ENCODE data around the gene ZSWIM7. TPM values are rescaled to one million over a fixed set of nuclear protein-coding genes. Genes with fewer than 3 reads are reported as not detected.
A peak's percentile ranks its signal among the peaks of the same experiment; 100 is the strongest.

Gene ZSWIM7, protein sequence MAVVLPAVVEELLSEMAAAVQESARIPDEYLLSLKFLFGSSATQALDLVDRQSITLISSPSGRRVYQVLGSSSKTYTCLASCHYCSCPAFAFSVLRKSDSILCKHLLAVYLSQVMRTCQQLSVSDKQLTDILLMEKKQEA
- 10 to 100 TPM in 11 of 12 donors, not detected in 1; 28.4 to 51.1 (median 37.8) TPM for polyA plus RNA-seq (ENCODE audit: insufficient read length in 12 of 12)
- long read RNA-seq, donor 1, transcript ZSWIM7-201 (5 exons, 2,008 nt): major isoform, 7 of 215 reads
- long read RNA-seq, donor 1, partial matches to known transcripts: 187 of 215 reads
- long read RNA-seq, donor 1, other reads (novel, unspliced or antisense): 13 of 215 reads
- long read RNA-seq, donor 2, transcript ZSWIM7-205 (6 exons, 703 nt): major isoform, 7 of 17 reads
- long read RNA-seq, donor 2, partial matches to known transcripts: 0 of 17 reads
- long read RNA-seq, donor 2, other reads (novel, unspliced or antisense): 0 of 17 reads
- long read RNA-seq, donor 3, partial matches to known transcripts: 0 of 5 reads
- long read RNA-seq, donor 3, other reads (novel, unspliced or antisense): 0 of 5 reads
- long read RNA-seq, donor 4, partial matches to known transcripts: 5 of 11 reads
- long read RNA-seq, donor 4, other reads (novel, unspliced or antisense): 0 of 11 reads
- long read RNA-seq, donor 5, transcript ZSWIM7-201 (5 exons, 2,008 nt): major isoform, 8 of 16 reads
- long read RNA-seq, donor 5, partial matches to known transcripts: 0 of 16 reads
- long read RNA-seq, donor 5, other reads (novel, unspliced or antisense): 0 of 16 reads
- long read RNA-seq, donor 6, partial matches to known transcripts: 0 of 7 reads
- long read RNA-seq, donor 6, other reads (novel, unspliced or antisense): 0 of 7 reads
- long read RNA-seq, donor 7, transcript ZSWIM7-201 (5 exons, 2,008 nt): major isoform, 8 of 11 reads
- long read RNA-seq, donor 7, partial matches to known transcripts: 0 of 11 reads
- long read RNA-seq, donor 7, other reads (novel, unspliced or antisense): 0 of 11 reads
- long read RNA-seq, donor 8, transcript ZSWIM7-205 (6 exons, 703 nt): minor isoform, 6 of 20 reads
- long read RNA-seq, donor 8, transcript ZSWIM7-201 (5 exons, 2,008 nt): major isoform, 8 of 20 reads
- long read RNA-seq, donor 8, partial matches to known transcripts: 0 of 20 reads
- long read RNA-seq, donor 8, other reads (novel, unspliced or antisense): 0 of 20 reads
- long read RNA-seq, donor 9, partial matches to known transcripts: 0 of 9 reads
- long read RNA-seq, donor 9, other reads (novel, unspliced or antisense): 0 of 9 reads
- long read RNA-seq, donor 10, transcript ZSWIM7-205 (6 exons, 703 nt): major isoform, 12 of 25 reads
- long read RNA-seq, donor 10, transcript ZSWIM7-201 (5 exons, 2,008 nt): minor isoform, 9 of 25 reads
- long read RNA-seq, donor 10, partial matches to known transcripts: 0 of 25 reads
- long read RNA-seq, donor 10, other reads (novel, unspliced or antisense): 0 of 25 reads
- long read RNA-seq, donor 11, transcript ZSWIM7-205 (6 exons, 703 nt): major isoform, 7 of 16 reads
- long read RNA-seq, donor 11, transcript ZSWIM7-201 (5 exons, 2,008 nt): major isoform, 7 of 16 reads
- long read RNA-seq, donor 11, partial matches to known transcripts: 0 of 16 reads
- long read RNA-seq, donor 11, other reads (novel, unspliced or antisense): 0 of 16 reads

DNA sequence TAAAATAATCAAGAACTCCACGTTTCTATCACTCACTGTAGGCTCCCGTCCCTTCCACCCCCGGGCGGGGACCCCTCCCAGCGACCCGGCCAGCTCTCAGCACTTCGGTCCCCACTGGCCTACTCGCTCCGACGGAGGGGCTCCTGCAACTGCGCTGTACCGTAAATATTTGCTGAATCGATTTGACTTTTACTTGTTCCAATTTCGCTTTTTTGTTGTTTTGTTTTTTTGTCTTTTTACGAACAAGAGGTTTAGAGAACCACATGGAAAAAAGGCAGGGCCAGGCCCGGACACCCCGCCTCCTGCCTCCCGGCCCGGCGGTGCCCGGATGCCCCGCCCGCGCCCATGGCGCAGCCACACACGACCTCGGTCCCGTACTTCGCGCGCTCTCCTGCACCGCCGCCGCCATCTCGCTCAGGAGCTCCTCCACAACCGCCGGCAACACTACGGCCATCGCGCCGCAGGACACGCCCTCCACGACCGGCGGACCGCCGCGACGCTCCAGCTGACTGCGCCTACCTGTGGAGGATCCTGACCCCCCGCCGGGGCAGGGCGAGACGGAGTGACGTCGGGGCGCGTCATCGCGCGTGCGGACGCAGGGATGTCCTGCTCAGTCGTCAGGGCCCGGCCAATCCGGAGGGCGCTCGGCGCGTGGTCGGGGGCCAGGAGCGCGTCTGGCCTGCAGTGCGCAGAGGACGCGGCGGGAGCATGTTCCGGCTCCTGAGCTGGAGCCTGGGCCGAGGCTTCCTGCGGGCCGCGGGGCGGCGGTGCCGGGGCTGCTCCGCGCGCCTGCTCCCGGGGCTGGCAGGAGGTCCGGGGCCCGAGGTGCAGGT lies at the start of gene ZSWIM7, which contains the start of gene TTC19:
ZSWIM7 (minus strand) TSS at position 564 of the 833 bp plus-strand sequence; CDS start at position 454, 110 bp downstream.
TTC19 (plus strand) TSS at position 684 of the 833 bp plus-strand sequence; CDS start at position 709, 25 bp downstream.
- peak; percentile 96 for DNase-seq

DNA sequence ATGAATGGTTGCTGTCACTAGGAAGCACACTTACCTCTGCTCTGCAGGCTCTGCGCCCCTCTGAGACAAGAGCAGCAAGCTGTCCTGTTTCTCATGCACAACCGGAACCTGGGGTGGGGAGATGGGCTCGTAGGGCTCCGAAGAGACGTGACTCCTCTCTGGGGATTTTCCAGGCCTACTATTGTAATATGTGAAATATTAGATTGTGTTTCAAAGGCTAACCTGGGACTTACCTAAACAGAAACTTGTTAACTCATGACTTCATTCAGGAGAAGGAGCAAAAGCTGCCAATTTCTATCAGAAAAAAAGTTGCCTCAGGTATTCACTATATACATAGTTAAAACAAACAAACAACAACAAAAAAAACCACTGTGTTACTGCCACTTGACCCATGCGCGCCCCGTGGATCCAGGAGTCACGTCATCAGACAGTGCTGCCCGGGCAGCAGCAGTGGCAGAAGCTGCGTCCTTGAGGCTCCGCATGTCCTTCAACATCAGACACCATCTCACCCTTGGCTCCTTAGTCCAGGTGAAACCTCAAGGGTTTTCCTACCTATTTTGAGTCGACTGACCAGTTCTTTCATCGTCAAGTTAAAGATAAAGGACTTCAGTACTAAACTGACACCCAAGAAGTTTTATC lies 49.4 kb upstream of the ZSWIM7 start:
- no peak for DNase-seq

DNA sequence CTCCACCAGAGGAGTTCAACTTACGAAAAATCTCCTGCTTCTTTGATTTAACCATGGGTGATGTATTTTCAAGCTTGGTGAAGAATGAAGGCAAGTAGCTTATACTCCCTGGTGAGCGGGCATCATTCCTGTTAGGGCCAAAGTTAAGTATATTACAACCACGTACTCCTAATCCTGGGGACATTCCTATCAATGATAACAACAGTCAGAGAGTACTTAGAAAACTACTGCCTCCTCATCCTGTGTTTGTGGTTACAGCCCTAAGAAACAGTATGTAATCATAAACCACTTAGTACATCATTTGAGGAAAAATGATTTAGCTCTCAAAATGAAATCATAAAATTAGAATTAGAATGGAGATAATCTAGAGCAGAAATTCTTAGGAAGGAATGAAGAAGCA lies 47.5 kb upstream of the ZSWIM7 start:
- DNase-seq: no peak

DNA sequence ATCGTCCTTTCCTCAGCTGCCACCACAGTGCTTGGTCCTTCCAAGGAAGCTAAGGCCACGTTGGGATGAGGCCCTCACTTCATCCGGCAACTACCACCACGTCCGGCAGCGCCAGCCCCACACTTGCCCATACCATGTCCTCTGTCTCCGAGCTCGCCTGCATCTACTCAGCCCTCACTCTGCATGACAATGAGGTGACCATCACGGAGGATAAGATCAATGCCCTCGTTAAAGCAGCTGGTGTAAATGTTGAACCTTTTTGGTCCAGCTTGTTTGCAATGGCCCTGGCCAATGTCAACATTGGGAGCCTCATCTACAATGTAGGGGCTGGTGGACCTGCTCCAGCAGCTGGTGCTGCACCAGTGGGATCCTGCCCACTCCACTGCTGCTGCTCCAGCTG lies 45.0 kb upstream of the ZSWIM7 start:
- DNase-seq: no peak

DNA sequence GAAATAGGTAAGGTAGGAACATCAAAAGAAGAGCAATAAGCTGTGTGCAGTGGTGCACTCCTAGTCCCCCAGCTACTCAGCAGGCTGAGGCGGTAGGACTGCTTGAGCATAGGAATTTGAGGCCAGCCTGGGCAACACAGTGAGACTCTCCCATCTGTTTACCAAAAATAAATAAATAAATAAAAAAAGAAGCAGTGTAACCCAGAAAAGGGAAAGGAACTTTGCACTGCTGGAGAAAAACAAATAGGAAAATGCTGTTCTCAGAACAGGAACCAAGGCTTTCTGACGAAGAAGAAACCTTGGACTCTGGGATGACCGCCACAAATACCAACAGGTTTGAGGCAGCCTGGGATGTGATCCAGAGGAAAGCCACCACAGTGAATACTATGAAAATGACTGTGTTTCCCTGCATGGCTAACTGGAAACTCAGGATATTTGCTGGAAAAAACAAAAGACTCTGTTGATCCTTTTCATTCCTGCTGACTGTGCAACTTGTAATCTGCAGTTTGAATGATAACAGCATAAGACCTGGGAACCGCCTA lies 41.3 kb upstream of the ZSWIM7 start:
- no peak for DNase-seq

DNA sequence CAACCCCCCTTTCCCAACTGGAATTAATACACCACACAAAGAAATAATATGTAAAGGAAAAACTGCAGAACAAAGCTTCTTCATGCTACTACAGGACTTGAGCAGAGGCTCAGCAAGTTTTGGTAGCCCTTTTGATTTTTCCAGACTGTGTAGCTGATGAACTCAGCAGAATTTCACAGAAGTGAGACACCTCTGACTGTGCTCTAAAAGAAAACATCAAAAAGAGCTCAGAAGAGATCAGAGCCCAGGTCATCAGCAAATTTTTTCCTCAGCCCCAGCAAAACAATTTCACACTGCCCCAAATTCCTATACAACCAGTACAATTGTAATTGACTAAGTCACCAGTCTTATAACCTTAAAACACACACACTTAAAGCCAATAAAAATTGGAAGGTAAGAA lies 38.1 kb upstream of the ZSWIM7 start:
- no peak for DNase-seq

DNA sequence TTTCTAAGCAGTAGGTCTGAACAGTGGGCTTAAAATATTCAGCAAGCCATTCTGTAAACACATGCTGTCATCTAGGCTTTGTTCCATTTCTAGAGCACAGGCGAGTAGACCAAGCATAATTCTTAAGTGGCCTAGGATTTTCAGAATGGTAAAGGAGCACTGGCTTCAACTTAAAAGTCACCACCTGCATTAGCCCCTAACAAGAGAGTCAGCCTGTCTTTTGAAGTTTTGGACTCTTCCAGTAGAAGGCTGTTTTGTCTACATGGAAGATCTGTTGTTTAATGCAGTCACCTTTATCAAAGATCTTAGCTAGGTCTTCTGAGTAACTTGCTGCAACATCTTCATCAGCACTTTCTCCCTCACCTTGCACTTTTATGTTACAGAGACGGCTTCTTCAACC lies 36.8 kb upstream of the ZSWIM7 start:
- DNase-seq: no peak

DNA sequence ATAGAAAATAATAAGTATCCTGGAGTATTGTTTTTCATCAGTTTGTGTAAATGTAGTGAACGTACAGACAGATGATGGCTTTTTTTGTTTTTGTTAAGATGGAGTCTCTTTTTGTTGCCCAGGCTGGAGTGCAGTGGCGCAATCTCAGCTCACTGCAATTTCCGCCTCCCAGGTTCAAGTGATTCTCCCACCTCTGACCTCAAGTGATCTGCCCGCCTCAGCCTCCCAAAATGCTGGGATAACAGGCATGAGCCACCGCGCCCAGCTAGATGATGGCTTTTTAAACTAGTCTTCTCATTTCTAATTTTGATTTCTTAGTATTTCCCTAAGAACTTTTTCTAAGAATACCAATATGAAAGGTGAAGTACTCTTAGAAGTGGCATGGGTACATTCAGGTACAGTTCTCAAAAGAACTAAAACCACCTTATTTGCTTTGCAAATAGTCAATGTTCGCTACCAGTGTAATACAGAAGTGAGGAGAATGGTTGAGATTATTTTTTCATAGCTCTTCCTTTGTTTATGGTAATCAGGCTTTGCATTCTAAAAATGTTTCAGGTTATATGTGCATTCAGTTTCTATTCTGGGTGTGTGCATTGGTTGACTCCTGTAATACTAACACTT lies 34.3 kb upstream of the ZSWIM7 start:
- DNase-seq: no peak

DNA sequence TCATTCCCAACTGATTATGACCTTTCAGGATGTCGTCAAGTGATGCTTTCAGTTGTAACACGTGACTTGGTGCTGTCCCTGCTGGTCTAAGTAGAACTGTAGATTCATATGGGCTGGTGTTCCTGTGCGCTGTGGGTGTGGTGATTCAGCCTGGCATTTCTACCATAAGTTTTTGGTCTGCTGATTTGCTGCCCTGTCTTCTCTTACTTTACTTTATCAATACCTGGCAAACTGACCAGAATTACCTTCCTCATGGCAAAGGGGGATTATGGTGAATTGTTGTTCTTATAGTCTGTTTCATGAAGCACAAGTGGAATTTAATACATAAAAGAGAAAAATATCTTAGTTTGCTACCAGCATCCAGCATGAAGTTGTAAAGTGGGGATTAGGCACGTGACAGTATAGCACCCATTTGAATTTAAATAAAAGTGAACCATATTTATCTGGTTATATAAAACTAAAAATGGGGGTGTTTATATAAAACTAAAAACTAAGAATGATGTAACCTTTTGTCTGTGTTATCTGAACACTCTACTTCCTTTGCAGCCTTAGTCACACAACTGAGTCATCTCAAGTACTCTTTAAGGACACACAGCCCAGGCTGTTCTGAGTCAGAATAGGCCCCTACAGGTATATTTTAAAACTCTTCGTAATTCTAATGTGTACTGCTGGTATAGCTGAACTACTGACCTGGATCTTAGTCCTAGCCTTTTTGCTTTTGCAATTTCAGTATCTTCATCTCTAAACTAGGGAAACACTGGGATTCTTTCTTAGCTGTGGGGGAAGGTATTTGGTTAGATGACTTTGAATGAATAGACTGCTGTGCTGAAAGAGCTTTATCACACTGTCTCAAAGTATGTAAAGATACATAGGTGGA lies 28.4 kb upstream of the ZSWIM7 start:
- no peak for DNase-seq

DNA sequence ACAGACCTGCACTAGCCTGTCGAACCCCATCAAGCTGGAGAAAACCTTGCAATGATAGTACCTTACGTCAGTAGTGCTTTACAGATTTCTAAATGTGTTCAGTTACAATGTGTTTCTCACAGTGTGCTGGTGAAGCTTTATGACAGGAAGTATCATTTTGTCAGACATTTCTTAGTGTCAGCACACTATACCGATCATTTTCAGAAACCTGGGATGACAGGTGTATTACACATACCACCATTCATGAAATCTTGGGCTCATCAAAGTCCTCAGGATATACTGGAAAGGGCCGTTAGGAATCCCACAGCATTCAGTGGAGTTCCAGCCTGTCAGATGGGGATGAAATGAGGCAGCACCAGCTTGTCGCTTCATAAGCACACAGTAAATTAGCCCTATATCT lies 27.4 kb upstream of the ZSWIM7 start:
- no peak for DNase-seq

DNA sequence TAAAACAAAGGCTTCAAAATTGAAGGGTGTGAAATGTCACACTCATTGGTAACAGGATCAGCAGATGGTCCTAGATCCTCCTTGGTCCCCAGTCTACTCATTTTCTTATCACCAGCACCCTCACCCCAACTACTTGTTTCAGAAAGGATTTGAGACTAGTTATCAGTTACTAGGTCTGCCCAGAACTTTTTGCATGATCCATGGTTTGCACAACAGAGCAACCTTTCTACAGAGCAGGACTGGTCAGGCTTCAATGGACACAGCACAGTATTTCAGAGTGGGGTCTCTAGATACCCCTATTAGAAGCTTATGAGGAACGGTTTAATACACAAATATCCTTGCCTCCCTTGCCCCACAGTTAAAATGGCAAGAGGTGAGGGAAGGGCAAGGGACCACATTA lies 25.7 kb upstream of the ZSWIM7 start:
- no peak for DNase-seq

DNA sequence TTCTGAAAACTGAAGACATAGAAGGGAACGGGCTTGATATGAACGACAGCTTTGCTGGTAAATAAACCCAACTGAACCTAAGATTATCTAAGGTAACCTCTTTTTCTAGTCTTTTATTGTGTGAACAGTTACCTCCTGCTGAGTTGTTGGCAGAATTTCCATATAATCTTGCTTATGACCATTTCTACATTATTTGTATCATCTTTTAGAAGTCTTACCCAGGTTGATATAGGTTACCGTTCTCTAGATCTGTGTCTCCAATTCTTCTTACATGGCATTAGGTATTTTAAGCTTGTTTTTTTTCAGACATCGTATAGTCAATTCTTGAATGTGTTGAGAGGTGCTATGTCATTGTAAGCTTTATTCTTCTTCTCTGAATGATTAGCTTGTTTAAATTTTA lies 24.4 kb upstream of the ZSWIM7 start:
- DNase-seq: no peak

DNA sequence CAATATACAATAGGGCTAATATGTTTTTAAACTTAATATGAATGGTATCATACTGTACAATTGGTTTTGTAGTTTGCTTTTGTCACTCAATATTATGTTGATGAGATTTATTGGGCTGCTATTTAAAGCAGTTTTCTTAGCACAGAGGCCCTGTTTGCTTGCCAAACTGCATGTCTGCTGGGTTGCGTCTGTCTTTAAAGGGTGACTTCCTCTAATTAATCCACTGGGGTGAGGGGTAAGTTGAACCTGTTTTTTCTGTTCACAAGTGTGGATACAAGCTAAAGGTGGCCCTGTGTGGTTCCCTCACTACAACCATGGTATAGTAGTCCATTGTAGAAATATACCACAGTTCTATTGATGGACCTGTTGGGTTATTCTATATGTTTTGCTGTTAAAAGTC lies 19.8 kb upstream of the ZSWIM7 start:
- no peak for DNase-seq

DNA sequence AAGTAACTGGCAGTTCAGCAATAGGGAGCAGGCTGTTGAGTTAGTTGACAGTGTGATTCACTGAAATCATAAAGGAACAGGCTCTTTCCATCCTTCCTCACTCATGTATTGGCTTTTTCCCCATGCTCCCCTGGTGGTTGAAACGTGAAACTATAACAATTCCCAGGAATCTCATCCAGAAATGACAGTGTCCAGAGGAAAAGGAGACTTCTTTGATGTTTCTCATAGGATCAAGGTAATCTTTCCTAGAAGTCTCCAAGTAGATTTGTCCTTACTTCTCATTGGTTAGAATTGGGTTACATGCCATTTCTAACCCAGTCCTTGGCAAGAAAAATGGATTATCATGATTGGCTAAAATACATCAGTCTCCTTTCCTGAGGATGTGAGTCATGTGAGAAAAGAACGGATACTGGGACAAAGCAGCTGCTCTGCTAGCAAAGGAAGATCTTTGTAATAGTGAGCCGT lies 14.5 kb upstream of the ZSWIM7 start:
- DNase-seq: no peak

DNA sequence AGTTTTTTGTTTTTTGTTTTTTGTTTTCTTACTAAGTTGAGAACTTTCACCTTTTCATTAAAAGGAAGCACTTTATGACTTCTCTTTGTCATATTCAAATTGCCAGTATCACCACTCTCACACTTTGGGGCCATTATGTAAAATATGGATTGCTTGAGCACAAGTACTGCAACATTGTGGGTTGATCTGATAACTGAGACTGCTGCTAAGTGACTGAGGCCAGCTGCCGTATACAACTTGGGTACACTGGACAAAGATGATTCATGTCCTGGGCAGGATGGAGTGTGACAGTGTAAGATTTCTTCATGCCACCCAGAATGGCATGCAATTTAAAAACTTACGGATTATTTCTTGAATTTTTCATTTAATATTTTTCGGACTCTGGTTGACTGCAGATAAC lies 7.9 kb upstream of the ZSWIM7 start:
- DNase-seq: no peak

DNA sequence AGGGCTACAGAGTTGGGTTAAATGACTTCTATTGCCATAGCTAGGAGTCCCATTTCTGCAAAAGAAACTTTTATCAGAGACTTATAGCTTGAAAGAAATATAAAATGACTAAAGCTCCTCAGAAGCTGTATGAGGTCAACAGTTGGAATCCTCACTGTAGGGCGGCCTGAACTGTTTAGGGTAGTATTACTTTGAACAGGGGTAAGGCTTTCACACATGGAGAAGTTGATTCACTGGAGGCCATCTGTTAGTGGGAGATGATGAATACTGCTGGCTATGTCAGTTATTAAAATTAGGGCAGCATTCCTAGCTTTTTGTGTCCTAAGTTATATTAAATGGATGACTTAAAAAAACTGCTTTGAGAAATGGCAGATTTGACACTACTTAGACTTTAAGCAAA lies 6.1 kb upstream of the ZSWIM7 start:
- DNase-seq: no peak

DNA sequence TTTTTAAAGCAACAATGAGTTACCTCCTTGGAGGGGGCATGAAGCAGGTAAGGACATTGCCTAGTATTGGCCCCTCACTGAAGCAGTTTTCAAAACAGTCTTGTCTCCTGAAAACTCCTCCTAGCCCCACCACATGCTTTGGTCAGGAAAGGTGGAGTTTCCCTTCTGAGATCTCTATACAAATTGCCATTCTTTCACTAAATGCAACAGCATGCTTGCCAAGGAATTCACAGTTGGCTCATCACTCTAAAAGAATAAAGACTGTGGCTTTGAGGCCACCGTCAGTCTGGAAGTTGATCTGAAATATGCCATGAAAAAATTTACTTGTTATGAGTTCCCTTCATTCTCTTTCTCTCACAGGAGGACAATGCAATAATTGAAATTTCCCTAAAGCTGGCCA lies 4.3 kb upstream of the ZSWIM7 start:
- DNase-seq: no peak
